Measurements from ENCODE around the gene SDK1.

- TF ChIP-seq EZH2 (IDR thresholded peaks at IDR 0.05; ENCODE audit: insufficient read depth, poor library complexity, severe bottlenecking) (no peak), EZH2phosphoT487 (IDR thresholded peaks at IDR 0.05; ENCODE audit: insufficient read depth, low read depth) (no peak)
Measured at GRCh38 chr7:4178416-4178815, 877.4 kb downstream of the SDK1 start.

All from GM23248 (cell line).